ENCODE data around the gene BRIX1. TPM values are rescaled to one million over a fixed set of nuclear protein-coding genes. Genes with fewer than 3 reads are reported as not detected.

BRIX1 gene
- total and polyA plus RNA-seq, 12 donors: 10.6 to 55.3 (median 20.1) TPM

DNA sequence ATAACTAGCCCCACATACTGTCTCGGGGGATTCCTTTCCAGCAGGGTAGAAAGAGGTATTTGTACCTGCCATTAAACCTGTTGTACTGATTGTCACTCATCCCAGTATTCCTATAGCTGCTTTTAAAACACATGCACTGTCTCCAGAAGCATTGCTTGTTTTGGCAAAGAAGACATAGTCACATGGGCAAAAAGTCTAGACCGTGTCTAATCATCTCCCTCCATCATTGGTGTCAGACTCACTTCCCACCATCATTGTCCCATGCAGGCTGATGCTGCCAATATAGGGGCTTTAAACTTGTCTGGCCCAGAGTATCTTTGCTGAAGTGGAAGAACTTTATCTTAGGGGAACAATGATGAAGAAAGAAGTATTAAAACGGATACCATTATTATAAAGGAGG lies 26.4 kb downstream of the BRIX1 start:
- peaks cover 0 to 63% of the 10 kb centered on the region in 2 donors for H3K36me3 ChIP-seq (replicated peaks in 1 of 2)
- no peaks in the 10 kb centered on the region for H3K9me3 ChIP-seq (replicated peaks in 1 of 3)
- no peak overlapping the region for H3K4me3 ChIP-seq
- no peak for DNase-seq
- WGBS, 4 donors: 85 to 90% (median 89%) methylated on average over 3 of the region's 3 CpGs
- H3K27me3 ChIP-seq: no peaks in the 10 kb centered on the region
- no peak overlapping the region for H3K27ac ChIP-seq
- TF ChIP-seq, protein P1, sequence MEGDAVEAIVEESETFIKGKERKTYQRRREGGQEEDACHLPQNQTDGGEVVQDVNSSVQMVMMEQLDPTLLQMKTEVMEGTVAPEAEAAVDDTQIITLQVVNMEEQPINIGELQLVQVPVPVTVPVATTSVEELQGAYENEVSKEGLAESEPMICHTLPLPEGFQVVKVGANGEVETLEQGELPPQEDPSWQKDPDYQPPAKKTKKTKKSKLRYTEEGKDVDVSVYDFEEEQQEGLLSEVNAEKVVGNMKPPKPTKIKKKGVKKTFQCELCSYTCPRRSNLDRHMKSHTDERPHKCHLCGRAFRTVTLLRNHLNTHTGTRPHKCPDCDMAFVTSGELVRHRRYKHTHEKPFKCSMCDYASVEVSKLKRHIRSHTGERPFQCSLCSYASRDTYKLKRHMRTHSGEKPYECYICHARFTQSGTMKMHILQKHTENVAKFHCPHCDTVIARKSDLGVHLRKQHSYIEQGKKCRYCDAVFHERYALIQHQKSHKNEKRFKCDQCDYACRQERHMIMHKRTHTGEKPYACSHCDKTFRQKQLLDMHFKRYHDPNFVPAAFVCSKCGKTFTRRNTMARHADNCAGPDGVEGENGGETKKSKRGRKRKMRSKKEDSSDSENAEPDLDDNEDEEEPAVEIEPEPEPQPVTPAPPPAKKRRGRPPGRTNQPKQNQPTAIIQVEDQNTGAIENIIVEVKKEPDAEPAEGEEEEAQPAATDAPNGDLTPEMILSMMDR (IDR thresholded peaks at IDR 0.05): no peak
- no peak for TF ChIP-seq POLR2A (IDR thresholded peaks at IDR 0.05)
- intact Hi-C loops (cut with DNase I): no loop called here
- no peaks in the 10 kb centered on the region for H3K4me1 ChIP-seq (replicated peaks in 1 of 2)

DNA sequence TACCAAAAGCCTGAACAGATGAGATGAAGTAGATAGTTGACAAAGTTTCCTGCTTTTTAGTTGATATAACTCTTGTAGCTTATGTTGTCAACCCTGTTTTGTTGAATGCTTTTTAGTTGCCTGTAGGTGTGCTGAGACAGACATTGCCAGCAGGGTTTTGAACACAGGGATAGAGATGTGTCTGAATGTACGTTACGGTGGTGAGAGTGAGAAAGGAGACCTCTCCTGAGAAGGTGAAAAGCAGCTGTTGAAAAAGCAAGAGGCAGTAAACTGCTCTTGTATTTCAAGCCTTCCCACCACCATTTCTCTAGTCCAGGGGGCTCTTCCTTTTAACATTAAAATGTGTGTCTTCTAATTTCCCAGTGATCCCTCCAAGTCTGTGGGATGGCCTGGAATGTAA lies 28.5 kb downstream of the BRIX1 start:
- no peak overlapping the region for H3K4me3 ChIP-seq

DNA sequence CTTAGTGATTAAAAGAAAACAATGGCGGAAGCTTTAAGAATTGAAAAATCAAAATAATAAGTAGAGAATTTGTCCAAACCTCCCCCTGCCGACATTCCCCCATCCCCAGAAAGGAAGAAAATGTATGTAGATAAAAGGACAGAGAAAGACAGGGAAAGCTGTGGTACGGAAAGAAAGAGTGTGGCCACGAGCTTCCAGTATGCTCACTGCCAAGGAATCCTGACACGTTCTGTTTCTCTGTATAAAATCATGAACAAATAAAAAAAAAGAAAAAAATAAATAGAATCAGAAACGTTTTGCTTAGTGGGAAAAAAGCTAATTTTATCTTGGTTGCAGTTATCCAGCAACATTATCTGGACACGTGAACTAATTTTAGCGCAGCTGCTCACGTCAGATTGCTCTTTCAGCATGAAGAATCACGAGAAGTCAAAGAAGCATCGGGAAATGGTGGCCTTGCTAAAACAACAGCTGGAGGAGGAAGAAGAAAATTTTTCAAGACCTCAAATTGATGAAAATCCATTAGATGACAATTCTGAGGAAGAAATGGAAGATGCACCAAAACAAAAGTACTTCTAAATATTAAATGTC lies 29.0 kb downstream of the BRIX1 start:
- Histone ChIP-seq H3K9me3 (replicated peaks in 1 of 3) (no peaks in the 10 kb centered on the region), H3K27me3 (no peaks in the 10 kb centered on the region), H3K4me3 (no peak overlapping the region), H3K27ac (no peak overlapping the region), H3K4me1 (replicated peaks in 1 of 2) (no peaks in the 10 kb centered on the region), H3K36me3 (replicated peaks in 1 of 2) (peaks cover 0 to 45% of the 10 kb centered on the region in 2 donors)
- 88 to 90% (median 88%) methylated on average over 11 of the region's 11 CpGs for WGBS, 4 donors
- no peak for DNase-seq
- intact Hi-C loops (cut with DNase I): no loop called here
- TF ChIP-seq, protein P1 (IDR thresholded peaks at IDR 0.05): no peak
- no peak for TF ChIP-seq POLR2A (IDR thresholded peaks at IDR 0.05)

More for the DNA sequence above, 28.5 kb downstream of the BRIX1 start:
- peaks cover 0 to 47% of the 10 kb centered on the region in 2 donors for H3K36me3 ChIP-seq (replicated peaks in 1 of 2)
- TF ChIP-seq, protein P1 (IDR thresholded peaks at IDR 0.05): no peak
- no peak for TF ChIP-seq POLR2A (IDR thresholded peaks at IDR 0.05)
- no peak overlapping the region for H3K27ac ChIP-seq
- 96 to 100% (median 98%) methylated on average over 2 of the region's 2 CpGs for WGBS, 4 donors
- DNase-seq: no peak
- intact Hi-C loops (cut with DNase I): no loop called here
- H3K9me3 ChIP-seq (replicated peaks in 1 of 3): no peaks in the 10 kb centered on the region
- no peaks in the 10 kb centered on the region for H3K27me3 ChIP-seq
- H3K4me1 ChIP-seq (replicated peaks in 1 of 2): no peaks in the 10 kb centered on the region

DNA sequence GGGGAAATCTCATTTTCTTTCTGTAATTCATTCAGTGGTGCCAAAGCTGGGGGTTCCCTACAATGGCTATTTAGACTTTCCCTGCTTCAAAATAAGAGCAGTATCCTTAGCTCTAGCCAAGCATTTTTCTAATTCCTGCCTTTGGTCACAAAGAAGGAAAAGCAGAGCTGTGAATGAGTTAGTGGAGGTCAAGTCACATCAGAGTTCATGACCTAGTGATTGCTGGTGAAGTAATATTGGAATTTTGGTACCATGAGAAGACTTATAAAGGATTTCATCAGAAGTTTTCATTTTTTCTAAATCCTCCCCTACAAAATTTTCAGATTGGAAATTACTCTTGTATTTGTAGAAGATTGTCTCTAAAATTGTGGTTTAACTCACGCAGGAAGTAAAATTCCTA lies 41.8 kb downstream of the BRIX1 start:
- H3K27ac ChIP-seq: peak overlapping the region in 1 of 5 donors; percentile 25
- DNase-seq: no peak
- intact Hi-C loops (cut with DNase I): no loop called here
- no peaks in the 10 kb centered on the region for H3K27me3 ChIP-seq
- H3K4me3 ChIP-seq: no peak overlapping the region
- peaks cover 0 to 16% of the 10 kb centered on the region in 2 donors for H3K36me3 ChIP-seq (replicated peaks in 1 of 2)
- H3K4me1 ChIP-seq (replicated peaks in 1 of 2): peaks cover 0 to 12% of the 10 kb centered on the region in 2 donors
- TF ChIP-seq, protein P1 (IDR thresholded peaks at IDR 0.05): no peak
- no peak for TF ChIP-seq POLR2A (IDR thresholded peaks at IDR 0.05)
- no peaks in the 10 kb centered on the region for H3K9me3 ChIP-seq (replicated peaks in 1 of 3)
- 94 to 97% (median 96%) methylated on average over 1 of the region's 1 CpG for WGBS, 4 donors
